Pulmonary artery endothelial cell (primary cell): ENCODE data around the gene ESD. TPM values are rescaled to one million over a fixed set of nuclear protein-coding genes. Genes with fewer than 3 reads are reported as not detected.
"Not testable (repeated sequence)": the region's sequence is repeated elsewhere in the genome, so short reads cannot be mapped to it uniquely, and the experiment has no call there.

Experiments
- DNase-seq: peaks from one replicate; pipeline ENCODE4 v3.0.0-alpha.2; 2011; ENCODE audit warnings: low read depth, low spot score
- total RNA-seq: library from RNA; depleted of rRNA; stranded (reverse); fragments of >200 nt; gene quantifications from 2 replicates; pipeline ENCODE4 v1.2.3, GENCODE V29; 2014

The ESD gene
- total RNA-seq, 1 donor from 2014 or later = 90.8 TPM

DNA sequence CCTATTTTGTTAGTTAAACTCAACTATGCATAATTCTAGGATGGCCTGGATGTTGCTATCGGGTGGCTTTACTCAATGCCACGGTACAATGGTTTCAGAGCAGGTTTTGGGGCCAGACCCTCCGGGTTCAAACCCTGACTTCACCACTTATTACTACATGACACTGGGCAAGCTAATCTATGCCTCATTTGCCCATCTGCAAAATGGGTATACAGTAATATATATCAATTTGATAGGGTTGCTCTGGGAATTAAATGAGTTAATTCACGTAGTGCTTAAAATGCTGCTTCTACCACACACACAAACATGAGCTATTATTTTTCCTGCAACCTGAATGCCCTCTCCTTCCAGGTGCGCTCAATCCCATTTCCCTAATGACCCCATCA, 839 bp downstream of the ESD start:
- DNase-seq = no peak

DNA sequence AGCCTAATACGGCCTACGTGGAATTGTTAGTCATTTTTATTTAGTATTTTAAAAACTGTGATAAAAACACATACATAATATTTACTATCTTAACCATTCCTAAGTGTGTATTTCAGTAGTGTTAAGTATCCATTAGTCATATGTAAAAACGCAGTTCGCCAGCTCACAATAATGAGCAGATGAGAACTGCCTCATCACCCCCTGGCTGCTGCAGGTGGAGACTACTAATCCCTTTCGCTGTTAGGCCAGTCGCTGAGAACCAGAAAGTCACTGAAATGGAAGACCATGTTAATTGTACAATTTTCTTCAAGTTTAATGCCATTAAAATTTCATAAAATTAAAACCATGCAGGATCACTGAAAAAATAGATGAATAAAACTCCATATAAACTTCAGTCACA, 1.6 kb downstream of the ESD start:
- DNase-seq = no peak

DNA sequence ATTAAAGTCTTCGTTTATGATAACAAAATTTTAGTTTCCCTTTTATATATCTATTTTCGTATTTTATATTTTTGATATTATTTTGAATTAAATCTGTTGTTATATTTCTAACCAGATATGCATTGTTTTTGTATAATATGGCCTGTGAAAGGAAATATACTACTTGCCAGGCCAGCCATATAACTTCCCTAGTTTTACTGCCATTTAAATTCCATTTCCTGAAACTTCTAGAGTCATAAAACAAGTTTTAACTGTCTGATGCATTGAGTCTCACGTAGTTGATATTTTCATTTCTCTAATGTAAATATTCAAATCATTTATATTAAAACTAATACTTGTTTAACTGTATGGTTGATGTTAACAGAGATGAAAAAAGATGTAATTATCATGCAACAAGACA, 13.5 kb downstream of the ESD start:
- DNase-seq = no peak

DNA sequence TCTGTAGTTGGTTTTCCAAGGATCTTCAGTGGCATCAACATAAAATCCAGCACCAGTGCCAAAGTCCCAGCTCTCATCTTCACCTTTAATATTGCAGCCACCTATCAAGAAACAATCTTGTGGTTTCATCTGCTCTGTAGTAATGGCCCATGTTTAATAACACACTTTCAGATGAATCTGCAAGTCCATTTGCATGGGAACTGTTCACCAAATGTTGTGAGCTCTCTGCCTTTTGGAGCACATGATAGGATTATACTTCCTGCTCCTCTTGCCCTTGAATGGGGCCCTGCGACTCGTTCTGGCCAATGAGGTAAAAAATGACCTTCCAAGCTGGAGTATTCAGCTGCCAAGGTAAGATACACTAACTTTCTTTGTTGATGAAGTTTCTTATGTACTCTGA, 14.3 kb downstream of the ESD start:
- DNase-seq = no peak

DNA sequence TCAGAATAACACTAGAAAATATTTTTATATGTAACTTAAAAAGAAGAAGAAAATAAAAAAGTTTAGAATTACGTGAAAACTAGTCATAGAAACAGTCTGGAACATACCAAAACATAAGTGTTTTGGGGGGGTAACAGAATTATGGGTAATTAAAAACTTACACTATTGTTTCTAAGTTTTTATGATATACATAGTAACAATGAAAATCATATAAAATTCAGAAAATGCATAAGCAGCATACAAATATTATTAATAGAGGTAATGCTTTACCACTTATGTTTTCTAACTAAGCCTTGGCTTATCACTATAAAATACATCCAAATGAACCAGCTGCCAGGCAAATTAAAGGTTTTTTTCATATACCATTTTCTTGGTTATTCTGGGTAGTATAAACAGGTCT, 14.9 kb downstream of the ESD start:
- no peak for DNase-seq

DNA sequence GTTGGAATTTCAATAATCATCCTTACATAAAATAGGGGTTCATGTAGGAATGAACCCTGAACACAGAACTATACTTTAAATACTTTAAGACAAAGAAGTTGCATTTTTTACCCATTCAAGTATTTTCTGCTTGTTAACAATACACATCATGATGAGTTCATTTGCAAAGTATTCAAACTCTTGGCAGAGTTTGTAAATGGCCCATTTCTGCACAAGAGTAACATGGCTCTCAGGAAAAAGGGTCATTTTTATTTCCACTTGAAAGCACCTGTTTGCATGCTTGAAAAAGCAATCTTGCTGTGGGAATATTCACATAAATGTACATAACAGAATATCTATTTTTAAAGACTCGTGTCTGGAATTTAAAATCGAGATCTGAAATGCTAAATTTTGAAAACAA, 18.1 kb downstream of the ESD start:
- DNase-seq = peak; percentile 5

DNA sequence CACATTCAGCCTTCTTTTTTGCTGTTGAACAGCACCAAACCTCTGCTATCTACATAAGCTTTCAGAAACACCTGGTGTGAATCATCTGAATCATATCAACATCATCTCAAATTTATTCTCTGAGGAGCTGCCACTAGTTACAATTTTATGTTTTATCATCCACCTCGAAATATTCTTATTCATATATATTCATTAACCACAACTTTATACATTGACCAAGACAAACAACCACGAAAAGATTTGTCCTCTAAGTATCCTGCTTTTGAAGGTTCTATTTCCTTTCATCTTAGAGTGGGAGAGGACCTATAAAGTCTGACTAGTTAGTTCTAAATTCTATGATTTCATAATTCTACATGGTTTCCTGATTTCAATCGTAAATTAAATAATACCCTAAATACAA, 18.9 kb downstream of the ESD start:
- DNase-seq = no peak

DNA sequence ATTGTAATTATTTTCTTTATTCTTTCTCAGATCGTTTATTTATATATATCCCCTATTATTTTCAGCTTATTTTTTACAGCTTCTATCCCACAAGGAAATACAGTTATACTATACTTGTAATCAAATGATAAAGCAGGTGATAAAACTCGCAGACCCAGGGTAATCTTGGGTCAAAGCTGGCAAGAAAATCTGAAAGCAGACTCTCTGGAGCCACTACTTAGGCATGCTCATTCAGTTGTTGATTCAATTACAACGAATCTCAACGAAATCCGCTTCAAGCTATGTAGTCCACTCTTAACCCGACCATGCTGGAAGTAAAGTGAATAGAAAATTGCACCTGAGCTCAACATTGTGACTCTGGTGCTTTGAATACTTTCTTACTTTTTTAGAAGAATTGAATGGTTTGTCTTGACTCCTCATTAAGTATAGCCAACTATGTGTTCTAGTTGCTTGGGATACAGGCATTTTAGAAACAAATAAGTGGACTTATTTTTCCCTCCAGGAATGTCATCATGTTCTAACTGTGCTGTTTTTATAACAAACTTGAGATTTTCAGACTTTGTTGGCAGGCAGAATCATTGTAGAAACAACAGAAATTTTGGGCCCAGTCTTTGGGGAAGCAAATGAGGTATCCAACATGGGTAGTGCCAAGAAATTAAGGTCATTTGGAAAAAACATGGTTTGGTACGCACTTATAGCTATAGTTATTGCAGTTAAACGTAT, 21.4 kb downstream of the ESD start:
- DNase-seq = no peak

DNA sequence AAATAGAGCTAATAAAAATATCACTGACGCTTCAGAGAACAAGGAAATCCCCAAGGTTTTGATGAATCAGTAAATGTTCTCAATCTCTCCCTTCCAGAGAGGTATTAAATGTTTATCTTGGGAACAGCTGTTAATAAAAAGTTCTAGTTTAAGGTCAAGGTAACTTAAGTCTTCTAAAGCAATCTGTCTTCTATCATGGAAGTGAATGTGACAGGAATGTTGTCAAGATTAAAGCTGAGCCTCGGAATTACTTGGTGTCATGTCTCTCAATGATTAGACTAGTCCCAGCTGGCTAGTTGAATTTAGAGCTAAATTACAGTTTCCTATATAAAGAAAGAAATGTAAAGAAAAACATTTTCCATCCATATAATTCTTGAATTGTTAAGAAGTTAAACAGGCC, 23.4 kb downstream of the ESD start:
- DNase-seq = no peak

DNA sequence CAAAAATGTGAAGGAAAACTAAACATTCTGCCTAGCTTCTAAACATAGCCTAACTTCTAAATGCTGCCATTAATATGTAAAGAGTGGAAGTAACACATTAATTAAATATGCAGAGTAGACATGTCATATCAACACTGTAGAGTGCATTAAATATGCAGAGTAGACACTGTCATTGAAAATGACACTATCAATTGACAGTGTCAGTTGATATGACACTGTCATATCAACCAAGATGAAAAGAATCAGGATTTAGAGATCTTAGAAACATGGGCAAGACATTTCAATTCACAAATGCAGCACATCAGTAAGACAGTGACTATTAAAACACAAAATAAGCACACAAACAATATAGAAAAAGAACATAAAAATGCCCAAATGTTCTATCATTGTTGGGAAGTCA, 25.3 kb downstream of the ESD start:
- no peak for DNase-seq

DNA sequence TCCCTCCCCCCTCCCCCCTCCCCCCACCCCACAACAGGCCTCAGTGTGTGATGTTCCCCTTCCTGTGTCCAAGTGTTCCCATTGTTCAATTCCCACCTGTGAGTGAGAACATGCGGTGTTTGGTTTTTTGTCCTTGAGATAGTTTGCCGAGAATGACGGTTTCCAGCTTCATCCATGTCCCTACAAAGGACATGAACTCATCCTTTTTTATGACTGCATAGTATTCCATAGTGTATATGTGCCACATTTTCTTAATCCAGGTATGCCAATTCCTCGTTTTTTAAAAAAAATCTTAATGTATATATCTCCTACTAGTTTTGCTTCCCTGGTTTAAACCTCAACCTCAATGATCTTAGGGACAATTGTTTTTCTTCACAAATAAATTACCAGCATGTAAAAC, 27.0 kb downstream of the ESD start:
- DNase-seq = not testable (repeated sequence)

DNA sequence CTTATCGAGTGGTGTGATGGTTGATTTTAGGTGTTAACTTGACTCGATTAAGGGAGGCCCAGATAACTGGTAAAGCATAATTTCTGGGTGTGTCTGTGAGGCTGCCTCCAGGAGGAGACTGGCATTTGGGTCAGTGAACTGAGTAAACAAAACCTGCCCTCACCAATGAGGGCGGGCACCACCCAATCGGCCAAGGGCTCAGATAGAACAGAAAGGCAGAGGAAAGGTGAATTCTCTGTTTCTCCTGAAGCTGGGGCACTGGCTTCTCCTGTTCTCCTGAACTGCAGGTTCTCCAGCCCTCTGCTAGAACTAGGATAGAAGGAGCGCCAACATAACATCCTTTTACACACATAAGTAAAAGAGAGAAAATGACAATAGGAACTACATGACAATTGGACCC, 35.1 kb downstream of the ESD start:
- DNase-seq = no peak

DNA sequence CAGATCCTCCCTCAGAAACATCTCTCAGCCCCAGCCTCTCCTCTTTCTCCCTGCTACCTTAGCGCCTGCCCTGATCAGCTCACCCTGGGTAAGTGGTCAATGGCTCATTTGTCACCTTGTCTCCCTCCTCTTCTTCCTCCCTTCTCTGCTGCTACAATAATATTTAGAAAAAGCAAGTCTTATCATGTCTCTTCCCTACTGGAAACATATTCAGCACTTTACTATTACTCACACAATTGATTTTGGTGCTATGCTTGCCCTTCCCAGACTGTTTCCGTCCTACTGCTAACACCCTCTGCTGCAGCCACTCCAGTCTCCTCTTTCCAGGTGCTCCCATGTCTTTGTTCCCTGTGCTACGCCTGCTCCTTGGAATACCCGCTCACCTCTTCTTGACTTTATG, 35.8 kb downstream of the ESD start:
- DNase-seq = no peak

DNA sequence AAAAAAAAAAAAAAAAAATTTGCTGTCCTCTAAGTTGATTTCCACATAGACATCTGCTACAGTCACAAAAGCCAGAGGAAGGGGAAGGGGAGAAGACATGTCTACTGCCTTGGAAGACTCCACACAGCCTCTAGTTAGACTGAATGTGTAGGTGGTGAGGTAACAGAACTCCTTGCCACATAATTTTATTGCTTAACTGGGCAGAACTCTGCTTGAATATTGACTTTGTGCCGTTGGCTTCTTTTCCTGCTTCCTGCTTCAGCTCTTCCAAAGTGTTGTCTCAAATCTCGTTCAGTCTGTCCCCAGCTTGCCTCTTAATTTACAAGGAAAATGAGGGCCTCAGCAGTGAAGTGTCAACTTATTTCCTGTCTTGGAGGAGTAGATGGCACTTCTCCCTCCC, 37.1 kb downstream of the ESD start:
- DNase-seq = no peak

DNA sequence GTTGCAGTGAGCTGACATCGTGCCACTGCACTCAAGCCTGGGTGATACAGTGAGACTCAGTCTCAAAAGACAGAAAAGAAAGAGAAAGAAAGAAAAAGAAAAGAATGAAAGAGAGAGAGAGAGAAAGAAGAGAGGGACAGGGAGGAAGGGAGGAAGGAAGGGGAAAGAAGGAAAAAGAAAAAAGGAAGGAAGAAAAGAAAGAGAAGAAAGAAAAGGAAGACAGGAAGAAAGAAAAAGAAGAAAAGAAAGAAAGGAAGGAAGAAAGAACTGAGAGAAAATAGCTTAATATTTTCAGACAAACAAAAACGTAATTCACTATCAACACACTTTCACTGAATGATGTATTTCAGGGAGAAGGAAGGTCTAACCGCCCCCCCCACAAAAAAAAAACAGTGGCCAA, 39.3 kb downstream of the ESD start:
- DNase-seq = no peak

DNA sequence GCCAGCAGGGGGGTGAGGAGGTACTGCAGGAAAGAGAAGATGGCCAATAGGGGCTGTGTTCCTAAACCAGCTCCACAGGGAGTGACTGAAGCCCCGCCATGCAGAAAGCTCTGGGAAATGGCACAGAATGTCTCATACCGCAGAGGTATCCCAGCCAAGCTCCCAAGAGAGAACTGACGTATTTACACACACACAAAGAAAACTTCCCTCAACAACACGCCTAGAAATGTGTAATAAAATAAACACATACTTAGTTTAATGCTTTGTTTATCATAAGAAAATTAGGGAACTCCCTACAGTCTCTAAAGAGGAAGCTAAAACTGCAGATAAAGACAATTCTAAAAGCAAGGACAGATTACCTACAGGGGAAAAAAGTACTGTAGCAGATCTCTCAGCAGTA, 40.0 kb downstream of the ESD start:
- DNase-seq = no peak

DNA sequence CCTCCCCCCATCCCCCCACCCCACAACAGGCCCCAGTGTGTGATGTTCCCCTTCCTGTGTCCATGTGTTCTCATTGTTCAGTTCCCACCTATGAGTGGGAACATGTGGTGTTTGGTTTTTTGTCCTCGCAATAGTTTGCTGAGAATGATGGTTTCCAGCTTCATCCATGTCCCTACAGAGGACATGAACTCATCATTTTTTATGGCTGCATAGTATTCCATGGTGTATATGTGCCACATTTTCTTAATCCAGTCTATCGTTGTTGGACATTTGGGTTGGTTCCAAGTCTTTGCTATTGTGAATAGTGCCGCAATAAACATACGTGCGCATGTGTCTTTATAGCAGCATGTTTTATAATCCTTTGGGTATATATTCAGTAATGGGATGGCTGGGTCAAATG, 41.5 kb downstream of the ESD start:
- not testable (repeated sequence) for DNase-seq

DNA sequence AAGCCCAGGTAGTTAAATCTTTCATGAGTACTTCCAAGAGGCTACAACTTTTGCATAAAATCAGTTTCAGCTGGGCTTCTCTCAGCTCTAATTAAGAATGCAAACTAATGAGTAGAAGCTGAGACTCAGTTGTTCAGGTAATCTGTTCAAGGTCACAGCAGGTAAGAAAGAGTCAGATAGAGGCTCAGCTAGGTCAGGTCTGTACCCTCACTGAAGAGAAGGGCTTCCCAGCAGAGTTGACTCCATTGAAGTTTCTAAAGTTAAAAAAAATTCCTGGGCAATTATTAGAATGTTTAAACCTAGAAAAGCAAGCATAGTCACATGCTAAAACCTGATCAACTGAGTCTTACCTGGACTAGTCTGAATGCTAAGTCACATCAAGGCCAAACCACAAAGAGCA, 42.1 kb downstream of the ESD start:
- DNase-seq = no peak

DNA sequence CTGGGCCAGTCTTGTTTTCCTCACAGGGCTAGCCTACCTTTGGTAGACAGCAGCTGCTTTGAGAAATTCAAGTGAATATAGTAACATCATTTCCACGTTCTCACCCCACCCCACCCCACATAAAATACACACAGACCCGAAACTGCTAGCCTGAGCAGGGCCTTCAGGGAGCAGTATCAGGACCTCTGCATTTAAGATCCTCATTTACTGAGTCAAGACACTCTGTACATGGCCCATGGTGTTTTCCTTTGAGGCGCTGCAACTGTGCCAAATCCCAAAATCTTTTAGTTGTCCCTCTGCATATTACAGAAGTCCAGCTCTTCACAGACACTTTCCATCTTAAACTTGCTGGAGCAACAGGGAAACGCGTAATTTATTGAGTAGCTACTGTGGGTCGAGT, 43.0 kb downstream of the ESD start:
- DNase-seq = no peak

DNA sequence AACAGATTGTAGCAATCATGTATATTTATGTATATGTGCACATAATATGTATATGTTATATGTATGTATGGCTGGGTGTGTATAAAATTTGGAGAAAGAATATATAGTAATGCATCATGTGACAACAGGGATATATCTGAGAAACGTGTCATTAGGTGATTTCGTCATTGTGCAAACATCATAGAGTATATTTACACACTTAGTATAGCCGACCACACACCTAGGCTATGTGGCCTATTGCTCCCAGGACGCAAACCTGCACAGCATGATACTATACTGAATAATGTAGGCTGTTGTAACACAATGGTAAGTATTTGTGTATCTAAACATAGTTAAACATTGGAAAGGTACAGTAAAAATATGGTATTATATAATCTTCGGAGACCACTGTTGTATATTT, 43.8 kb downstream of the ESD start:
- DNase-seq = no peak

DNA sequence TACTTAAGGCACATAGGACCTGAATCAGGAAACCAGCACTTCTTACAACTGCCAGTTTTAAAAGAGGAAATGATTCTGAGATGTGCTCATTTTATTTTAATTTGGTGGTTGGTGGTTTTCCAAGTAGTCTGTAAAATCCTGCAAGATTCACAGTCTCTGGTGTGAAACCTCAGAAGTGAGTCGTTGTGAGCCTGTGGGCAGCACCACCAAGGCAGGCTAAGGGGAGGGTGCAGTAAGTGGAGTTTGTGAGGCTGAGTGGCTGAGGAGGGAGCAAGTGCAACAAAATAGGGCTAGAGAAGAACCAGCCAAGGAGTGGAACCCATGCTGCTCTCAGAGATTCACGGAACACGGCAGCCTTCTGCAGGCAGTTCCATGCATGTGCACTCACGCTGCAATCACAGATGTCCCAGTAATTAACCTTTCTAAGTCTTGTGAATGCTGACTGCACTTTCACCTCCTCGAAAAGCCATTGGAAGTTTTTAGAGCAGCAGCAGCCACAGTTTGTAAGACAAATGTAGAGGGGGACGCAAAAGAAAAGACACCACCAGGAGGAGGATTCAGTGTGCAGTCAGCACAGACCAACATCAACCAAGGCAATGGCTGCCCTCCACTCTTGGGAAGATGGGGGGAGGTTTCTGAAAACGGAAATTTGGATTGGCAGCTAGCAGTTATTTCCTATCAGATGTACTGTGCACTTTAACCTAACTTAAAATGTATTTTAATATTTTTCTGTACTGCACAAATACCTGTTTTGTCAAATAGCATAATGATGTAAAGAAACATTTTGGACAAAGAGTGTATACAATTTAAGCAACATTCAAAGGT, 44.9 kb downstream of the ESD start:
- DNase-seq = no peak

DNA sequence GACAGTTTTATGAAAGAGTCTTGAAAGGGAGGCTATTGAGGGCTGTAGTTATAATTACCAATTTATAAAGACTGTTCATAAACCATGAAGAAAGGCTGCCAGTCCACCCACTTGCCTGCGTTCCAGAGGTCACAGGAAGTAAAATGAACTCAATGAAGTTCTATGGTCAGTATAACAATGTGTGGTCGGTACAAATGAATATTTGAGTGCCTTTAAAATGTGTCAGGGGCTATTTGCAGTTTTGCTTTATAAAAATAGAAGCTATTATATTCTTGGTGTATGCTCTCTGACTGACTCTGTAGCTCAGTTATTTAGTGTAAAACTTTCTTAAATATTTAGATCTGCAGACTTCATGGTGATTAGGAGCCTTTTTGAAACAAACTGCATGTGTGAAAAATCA, 47.0 kb downstream of the ESD start:
- no peak for DNase-seq

DNA sequence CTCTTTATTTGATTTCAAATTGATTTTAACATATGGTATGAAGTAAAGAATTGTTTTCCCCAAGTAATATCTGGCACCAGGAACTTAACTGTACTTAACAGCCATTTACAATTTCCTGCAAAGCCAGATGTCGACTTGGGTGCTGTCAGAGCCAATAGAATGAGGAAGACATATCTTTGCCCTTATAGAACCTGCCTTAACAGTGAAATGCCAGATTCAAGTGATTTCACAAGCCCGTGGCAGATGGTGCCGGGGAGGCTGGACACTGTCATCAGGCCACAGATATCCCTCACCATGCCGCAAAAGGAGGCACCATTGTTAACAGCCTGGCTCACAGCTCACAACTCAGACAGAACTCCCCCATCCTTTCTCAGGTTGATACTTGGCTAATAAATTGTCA, 48.7 kb downstream of the ESD start:
- no peak for DNase-seq
